ENCODE results near the gene MDH1.

MDH1 gene

GRCh38 chr2:63639344-63639743 lies 50.6 kb downstream of the MDH1 start:
- FAIRE-seq = no peak

GRCh38 chr2:63642946-63643345 lies 54.2 kb downstream of the MDH1 start:
- no peak for FAIRE-seq

- no peak for FAIRE-seq
These were observed 54.7 kb downstream of the MDH1 start for GRCh38 chr2:63643486-63643885.

GRCh38 chr2:63648632-63649031 lies 59.9 kb downstream of the MDH1 start:
- FAIRE-seq = no peak

- no peak for FAIRE-seq
These were observed 61.1 kb downstream of the MDH1 start for GRCh38 chr2:63649829-63650228.

GRCh38 chr2:63650756-63651155 lies 62.0 kb downstream of the MDH1 start:
- no peak for FAIRE-seq

GRCh38 chr2:63651356-63651755 lies 62.6 kb downstream of the MDH1 start:
- no peak for FAIRE-seq

GRCh38 chr2:63651861-63652651 lies 63.3 kb downstream of the MDH1 start:
- no peak for FAIRE-seq

GRCh38 chr2:63652652-63652985 lies 63.9 kb downstream of the MDH1 start:
- FAIRE-seq = no peak

- no peak for FAIRE-seq
These were observed 66.2 kb downstream of the MDH1 start for GRCh38 chr2:63654959-63655358.
